HG03095 (cell line): ENCODE results near the gene HCCS.
"Not testable (repeated sequence)": the region's sequence is repeated elsewhere in the genome, so short reads cannot be mapped to it uniquely, and the experiment has no call there.

Experiments
- ATAC-seq: cut with Tn5 transposase; IDR thresholded peaks from one replicate; pipeline ENCODE4 v1.9.1; 2021; ENCODE audit warnings: moderate library complexity; ENCODE audit not compliant: unreplicated experiment

HCCS gene

GRCh38 chrX:11119313-11119943, 8.3 kb downstream of the HCCS start:
- ATAC-seq: no peak

- not testable (repeated sequence) for ATAC-seq
Measured at GRCh38 chrX:11123087-11123486, 12.0 kb downstream of the HCCS start.

- ATAC-seq: no peak
Measured at GRCh38 chrX:11124112-11124511, 13.0 kb downstream of the HCCS start.

DNA sequence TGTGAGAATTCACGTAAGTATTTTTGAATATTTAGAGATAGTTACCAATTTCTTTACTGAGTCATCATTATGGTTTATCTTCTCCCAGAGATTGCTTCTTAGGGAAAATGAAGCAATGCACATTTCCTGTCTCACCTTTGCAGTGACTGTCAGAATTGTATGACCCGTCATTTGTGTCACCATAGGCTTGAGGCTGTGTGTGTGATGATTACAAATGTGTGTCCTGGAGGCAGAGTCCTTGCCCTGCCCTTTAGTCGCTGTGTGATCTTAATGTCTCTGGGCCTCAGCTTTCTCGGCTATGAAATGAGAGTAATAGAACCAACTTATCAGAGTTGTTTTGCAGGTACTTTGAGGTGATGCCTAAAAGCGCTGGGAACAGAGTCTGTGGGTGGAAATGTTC, 13.9 kb downstream of the HCCS start:
- ATAC-seq: no peak

DNA sequence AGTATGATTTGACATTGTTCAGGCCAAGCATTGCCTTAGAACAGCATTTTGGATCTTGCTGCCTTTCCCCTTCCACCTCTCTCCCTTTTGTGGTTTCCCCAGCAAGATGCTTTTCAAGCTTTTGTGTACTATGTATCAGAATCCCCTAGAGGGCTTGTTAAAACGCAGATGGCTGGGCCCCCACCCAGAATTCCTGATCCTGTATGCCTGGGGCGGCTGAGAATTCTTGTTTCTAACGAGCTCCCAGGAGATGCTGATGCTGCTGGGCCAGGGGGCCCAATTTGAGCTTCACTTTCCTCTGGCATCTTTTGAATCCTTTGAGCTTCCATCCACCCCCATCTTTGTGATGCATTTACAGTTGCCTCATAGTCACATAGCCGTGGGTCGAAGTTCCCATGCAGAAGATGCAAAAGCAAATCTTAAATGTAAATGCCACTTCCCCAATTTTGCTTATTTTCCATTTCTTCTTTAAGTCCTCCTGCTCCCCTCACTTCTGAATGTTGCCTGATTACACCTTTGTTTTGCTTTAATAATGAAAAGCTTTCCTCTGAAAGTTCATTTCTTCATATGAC, 18.5 kb downstream of the HCCS start:
- no peak for ATAC-seq

DNA sequence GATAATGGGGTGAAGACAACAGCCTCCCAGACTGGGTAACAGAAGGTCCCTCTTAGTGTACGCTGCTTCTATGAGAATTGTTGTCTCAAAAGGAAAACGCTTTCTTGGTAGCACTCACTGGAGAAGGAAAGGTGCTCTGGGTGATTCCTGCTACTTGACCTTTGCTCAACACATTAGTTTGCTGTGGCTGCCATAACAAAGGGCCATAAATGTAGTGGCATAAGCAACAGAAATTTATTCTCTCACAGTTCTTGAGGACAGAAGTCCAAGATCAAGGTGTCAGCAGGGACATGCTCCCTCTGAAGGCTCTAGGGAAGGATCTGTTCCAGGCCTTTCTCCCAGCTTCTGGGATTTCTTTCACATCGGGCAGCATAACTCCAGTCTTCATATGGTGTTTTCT, 19.0 kb downstream of the HCCS start:
- no peak for ATAC-seq

DNA sequence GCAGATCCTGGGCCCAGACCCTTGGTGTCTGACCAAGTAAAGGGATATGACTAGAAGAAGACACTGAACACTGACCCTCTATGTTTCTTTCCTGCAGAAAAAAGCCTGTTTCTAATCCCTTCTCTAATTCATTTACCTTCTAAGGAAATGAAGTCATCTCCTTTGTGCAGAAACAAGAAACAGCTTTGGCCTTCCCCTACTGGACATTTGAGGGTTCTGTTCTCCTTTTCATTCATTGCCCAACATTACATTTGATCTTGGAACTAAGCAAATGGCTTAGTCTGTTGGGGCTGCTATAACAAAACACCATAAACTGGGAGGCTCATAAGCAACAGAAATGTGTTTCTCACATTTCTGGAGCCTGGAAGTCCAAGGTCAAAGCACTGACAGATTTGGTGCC, 20.0 kb downstream of the HCCS start:
- ATAC-seq: no peak

GRCh38 chrX:11135564-11136185, 24.5 kb downstream of the HCCS start:
- ATAC-seq: no peak

DNA sequence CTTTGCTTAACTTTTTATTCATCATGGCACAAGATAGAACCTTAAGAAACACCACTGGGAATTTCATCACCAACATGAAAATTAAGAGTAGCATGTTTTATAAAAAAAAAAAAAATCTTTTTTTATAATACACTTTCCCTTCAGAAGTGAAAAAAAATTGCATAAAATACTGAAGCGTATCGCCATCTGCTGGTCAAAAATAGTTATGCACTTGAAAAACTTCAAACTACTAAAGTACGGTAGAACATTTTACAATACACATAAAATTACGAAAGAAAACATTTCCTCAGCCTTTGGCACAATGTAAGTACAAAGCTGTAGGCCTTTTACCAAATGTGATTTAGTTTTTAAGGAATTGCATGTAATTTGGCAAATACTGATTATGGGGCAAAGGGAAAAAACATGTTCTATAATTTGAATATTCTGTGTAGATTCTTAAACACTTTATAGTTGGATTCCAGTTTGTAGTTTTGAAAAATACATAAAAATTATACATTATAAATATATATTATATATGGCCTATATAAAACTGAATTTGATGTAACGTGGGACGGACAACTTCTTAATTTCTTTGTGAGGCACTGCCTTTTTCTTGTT, 26.5 kb downstream of the HCCS start:
- no peak for ATAC-seq

DNA sequence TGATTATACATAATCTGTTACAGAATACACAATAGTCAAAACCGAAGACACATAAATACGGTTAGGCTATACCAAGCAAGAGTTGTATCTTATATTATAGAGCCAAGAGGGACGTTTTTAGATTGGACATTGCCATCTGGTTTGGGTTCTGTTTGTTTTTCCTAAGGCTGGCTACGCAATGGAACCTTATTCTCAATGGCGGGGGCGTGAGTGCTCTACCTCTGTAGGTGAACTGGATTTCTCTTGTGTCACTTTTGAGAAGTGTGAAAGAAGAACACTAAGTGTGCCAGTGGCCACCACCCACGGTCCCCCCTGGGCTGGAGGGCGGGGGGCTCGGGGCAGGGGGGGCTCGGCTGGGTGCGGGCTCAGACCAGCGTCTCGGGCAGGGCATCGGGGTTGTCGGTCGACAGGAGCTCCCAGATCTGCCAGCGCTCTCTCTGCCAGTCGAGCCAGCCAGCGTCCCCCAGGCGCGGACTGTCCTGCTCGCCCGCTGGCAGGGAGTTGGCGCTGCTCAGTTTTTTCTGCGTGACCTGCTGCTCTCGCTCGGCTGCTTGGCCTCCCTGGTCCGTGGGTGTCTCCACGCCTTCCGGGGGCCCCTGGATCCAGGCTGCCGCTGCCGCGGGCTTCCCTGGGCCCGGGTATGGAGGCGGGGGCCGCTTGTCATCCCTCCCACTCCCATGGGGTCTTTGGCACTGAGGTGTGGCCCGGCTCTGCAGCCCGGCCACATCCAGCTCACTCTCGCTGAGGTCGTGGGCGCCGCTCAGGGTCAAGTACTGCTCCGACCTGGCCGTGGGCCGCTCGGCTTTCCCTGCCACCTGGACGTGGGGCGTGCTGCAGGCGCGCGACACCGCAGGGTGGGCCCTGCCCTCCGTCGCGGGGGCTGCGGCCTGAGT, 27.6 kb downstream of the HCCS start:
- ATAC-seq: no peak

- ATAC-seq: peak; percentile 77
Measured at GRCh38 chrX:11143931-11144678, 33.0 kb downstream of the HCCS start.

DNA sequence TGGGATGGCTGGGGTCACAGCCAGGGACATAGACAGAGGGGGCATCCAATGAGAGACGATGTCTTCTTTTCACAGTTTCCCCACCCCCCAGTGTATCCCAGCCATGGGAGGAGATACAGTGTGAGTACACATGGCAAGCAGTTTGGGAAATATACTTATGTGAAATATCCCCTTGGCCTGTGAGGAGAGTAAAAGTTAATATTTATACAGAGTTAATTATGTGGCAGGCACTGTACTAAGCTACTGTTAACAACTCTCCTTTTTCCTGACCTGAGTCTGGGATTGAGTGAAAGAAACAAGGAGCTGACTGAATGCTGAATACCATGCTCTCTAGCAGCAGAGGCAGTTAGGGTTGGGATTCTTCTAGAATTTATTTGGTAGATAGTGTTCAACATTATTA, 35.3 kb downstream of the HCCS start:
- no peak for ATAC-seq

DNA sequence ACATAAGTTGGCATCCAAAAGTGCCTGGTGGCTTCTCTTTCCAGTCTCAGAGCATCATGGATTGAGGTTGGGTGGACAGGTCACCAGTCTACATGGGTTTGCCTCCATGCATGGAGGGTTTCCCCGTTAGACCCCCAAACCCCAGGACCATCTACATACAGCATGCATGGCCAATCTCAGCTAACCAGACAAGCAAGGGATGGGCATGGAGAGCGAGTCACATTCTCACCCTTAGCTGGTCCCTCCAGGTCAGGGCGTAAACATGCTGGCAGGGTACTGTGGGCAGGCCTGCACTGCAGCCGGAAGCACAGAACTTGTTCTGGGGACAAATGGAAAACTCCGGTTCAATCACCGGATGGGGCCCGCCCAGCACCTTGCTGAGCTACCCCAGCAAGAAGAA, 37.3 kb downstream of the HCCS start:
- no peak for ATAC-seq

GRCh38 chrX:11151799-11152559, 40.8 kb downstream of the HCCS start:
- no peak for ATAC-seq

DNA sequence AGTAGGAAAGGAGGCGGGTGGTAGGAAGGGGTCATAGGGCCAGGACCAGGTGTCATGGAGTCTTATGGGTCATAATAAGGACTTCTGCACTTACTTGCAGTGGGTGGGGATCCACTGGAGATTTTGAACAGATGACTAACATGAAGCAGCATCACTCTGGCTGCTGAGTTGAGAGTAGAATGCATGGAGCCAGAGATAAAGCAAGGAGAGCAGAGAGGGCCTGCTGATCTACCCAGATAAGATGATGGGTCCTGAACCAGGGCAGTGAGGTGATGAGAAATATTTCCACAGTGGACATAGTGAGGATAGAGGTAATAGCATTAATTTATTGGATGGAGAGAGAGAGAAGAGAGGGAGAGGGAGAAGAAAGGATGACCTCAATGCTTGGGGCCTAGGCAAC, 48.0 kb downstream of the HCCS start:
- no peak for ATAC-seq

GRCh38 chrX:11164433-11164832, 53.3 kb downstream of the HCCS start:
- no peak for ATAC-seq

GRCh38 chrX:11171956-11172355, 60.8 kb downstream of the HCCS start:
- ATAC-seq: no peak

DNA sequence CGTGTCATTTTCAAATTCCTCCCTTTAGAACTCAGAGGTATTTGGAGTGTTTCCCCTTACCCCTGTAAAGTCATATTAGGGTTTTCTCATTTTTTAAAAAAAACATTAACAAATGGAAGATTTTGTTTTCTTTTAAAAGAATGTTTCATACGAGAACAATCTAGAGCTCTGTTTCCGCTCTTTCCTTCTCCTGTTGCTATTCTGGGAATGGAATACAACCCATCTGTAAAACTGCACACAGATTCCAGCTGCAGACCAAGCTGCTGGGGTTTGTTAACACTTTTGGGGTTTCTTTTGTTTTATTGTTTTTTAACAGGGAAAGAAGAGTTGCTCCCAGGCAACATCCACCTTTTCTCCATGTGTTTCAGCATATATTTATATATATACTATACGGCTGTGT, 61.3 kb downstream of the HCCS start:
- ATAC-seq: no peak
